Activated CD4-positive, alpha-beta memory T cell treated with anti-CD3 and anti-CD28 coated beads, Interleukin-2, amount 10 ng/mL, durations not matched to agents 7 days and 5 days (primary cell): ENCODE results near the gene DGKK. TPM values are rescaled to one million over a fixed set of nuclear protein-coding genes. Genes with fewer than 3 reads are reported as not detected.
"Not testable (repeated sequence)": the region's sequence is repeated elsewhere in the genome, so short reads cannot be mapped to it uniquely, and the experiment has no call there.

Experiments used
- CTCF ChIA-PET: fragments of 350-600 bp; sonication (Branson Sonifier 250); formaldehyde crosslinking; loops from one replicate; lab custom pipeline; 2021; ENCODE audit warnings: antibody characterized with exemption, inconsistent platforms; lab: Charles Lee
- POLR2A ChIA-PET: fragments of 350-600 bp; sonication (Branson Sonifier 250); formaldehyde crosslinking; loops from one replicate; lab custom pipeline; 2021; ENCODE audit warnings: antibody characterized with exemption; lab: Charles Lee
- DNase-seq: peaks from one replicate; pipeline ENCODE4 v3.0.0-alpha.2; 2020
- H3K27ac Mint-ChIP-seq: one replicate; pipeline ENCODE4 v1.8.0; 2021; ENCODE audit warnings: mild to moderate bottlenecking, mixed read lengths
- H3K27me3 Mint-ChIP-seq: one replicate; pipeline ENCODE4 v1.8.0; 2021; ENCODE audit warnings: mixed read lengths
- H3K36me3 Mint-ChIP-seq: one replicate; pipeline ENCODE4 v1.8.0; 2021; ENCODE audit warnings: low read depth, mixed read lengths
- H3K4me1 Mint-ChIP-seq: one replicate; pipeline ENCODE4 v1.8.0; 2021; ENCODE audit warnings: mixed read lengths
- H3K4me3 Mint-ChIP-seq: one replicate; pipeline ENCODE4 v1.8.0; 2021; ENCODE audit warnings: mild to moderate bottlenecking, mixed read lengths
- H3K9me3 Mint-ChIP-seq: one replicate; pipeline ENCODE4 v1.8.0; 2021; ENCODE audit warnings: mixed read lengths
- total RNA-seq, 2 experiments: library from RNA; stranded (reverse); gene quantifications; one replicate each; pipeline ENCODE4 v1.2.3, GENCODE V29; 2021

The DGKK gene
- total RNA-seq, 2 experiments from 2014 or later: not detected

- H3K36me3 Mint-ChIP-seq: no peaks in the 10 kb centered on the region
- CTCF ChIA-PET: no interaction called here
- H3K9me3 Mint-ChIP-seq: no peaks in the 10 kb centered on the region
- no peak for DNase-seq
- no peak overlapping the region for H3K4me3 Mint-ChIP-seq
- POLR2A ChIA-PET: no interaction called here
- no peaks in the 10 kb centered on the region for H3K4me1 Mint-ChIP-seq
- H3K27me3 Mint-ChIP-seq: no peaks in the 10 kb centered on the region
- H3K27ac Mint-ChIP-seq: no peak overlapping the region
Observed at GRCh38 chrX:50386520-50386919, 84.1 kb downstream of the DGKK start.

DNA sequence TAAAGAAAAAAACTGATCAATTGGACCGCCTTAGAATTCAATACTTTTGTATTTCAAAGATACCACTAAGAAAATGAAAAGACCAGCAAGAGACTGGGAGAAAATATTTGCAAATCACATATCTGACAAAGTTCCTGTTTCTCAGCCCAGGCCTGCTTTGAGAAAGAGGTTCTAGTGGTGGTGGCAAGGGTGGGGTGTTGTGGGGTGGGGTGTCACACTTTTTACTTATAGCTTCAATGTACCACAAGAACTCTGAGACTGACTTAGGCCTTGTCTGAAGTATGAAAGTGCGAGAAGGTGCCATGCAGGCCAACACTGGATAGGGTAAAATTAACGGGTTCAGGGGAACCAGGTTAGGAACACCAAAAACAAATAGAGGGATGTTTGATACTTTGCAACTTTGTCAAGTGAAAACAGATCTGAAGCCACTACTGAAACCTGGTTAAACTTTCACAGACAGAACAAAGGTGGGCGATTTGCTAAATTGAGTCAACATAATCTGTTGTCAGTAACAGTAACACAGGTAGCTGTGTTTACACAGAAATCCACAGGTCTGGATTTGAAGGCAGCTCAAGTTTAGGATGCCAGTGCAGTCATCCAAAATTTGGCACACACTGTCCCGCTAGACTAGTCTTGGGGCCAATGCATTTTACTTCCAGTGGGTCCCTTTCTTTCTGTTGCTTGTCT is 88.8 kb downstream of the DGKK start:
- Mint-ChIP-seq H3K36me3 (no peaks in the 10 kb centered on the region), H3K27me3 (no peaks in the 10 kb centered on the region), H3K4me3 (no peak overlapping the region), H3K9me3 (no peaks in the 10 kb centered on the region), H3K27ac (no peak overlapping the region), H3K4me1 (no peaks in the 10 kb centered on the region)
- DNase-seq: no peak
- POLR2A ChIA-PET: no interaction called here
- CTCF ChIA-PET: no interaction called here

DNA sequence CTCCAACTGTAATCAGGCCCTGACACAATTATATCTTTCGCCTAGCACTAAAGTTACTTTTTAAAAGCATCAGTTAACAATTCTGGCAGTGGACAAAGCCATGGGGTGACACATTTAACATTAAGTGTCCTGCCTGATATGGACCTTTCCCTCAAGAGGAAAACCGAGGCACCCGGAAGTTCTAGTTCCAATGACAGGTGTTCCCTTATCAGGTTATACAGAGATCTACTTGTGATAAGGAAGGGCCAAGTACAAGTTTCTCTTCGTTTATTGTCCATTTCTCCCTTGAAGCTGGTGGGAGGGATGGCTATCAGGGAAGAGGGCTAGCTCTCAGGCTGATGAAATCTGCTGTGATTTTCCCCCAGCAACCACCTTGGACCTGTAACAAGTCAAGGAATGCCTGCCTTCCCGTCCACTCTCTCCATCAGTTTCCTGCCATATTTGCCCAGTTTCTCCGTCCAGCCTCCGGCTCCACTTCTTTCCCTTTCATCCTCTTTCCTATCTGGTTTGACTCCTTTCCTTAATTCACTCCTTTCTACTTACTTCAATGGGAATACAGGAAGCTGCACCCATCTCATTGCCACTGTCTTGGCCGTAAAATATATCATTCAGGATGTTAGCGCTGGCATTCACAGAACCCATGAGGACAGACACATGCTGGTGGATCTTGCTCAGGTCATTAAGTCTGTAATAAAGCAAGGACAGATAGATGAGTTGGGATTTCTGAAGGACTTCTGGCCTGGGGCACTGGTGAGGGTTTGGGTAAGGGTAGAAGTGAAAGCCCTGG is 95.0 kb downstream of the DGKK start:
- no peaks in the 10 kb centered on the region for H3K27me3 Mint-ChIP-seq
- H3K9me3 Mint-ChIP-seq: no peaks in the 10 kb centered on the region
- ChIA-PET CTCF (no interaction called here), POLR2A (no interaction called here)
- H3K4me1 Mint-ChIP-seq: no peaks in the 10 kb centered on the region
- DNase-seq: no peak
- no peak overlapping the region for H3K27ac Mint-ChIP-seq
- H3K36me3 Mint-ChIP-seq: no peaks in the 10 kb centered on the region
- H3K4me3 Mint-ChIP-seq: no peak overlapping the region

DNA sequence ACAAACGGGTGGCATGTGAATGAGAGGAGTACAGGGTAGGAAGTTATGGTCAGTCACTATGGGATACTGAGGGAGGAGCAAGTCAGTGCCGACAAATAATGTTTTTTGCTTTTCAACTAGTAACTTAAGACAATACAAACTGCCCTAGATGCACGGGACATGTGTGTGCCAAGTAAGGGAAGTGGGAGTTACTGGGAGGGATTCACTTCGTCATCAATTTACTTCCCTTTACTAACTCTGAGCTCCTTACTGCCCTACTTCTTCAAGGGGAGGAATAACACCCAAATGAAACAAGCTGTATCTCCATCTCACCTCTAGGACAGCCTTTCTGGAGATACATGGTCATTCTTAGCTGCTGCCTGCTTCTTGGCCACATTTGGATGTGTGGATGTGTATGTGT is 97.7 kb downstream of the DGKK start:
- H3K4me3 Mint-ChIP-seq: no peak overlapping the region
- H3K27me3 Mint-ChIP-seq: no peaks in the 10 kb centered on the region
- DNase-seq: no peak
- CTCF ChIA-PET: no interaction called here
- POLR2A ChIA-PET: no interaction called here
- H3K9me3 Mint-ChIP-seq: no peaks in the 10 kb centered on the region
- no peaks in the 10 kb centered on the region for H3K4me1 Mint-ChIP-seq
- H3K36me3 Mint-ChIP-seq: no peaks in the 10 kb centered on the region
- no peak overlapping the region for H3K27ac Mint-ChIP-seq

- Mint-ChIP-seq H3K27me3 (no peaks in the 10 kb centered on the region), H3K4me3 (no peak overlapping the region), H3K9me3 (no peaks in the 10 kb centered on the region), H3K4me1 (no peaks in the 10 kb centered on the region), H3K36me3 (no peaks in the 10 kb centered on the region), H3K27ac (no peak overlapping the region)
- CTCF ChIA-PET: no interaction called here
- POLR2A ChIA-PET: no interaction called here
- no peak for DNase-seq
Observed at GRCh38 chrX:50343917-50344316, 126.7 kb downstream of the DGKK start.

DNA sequence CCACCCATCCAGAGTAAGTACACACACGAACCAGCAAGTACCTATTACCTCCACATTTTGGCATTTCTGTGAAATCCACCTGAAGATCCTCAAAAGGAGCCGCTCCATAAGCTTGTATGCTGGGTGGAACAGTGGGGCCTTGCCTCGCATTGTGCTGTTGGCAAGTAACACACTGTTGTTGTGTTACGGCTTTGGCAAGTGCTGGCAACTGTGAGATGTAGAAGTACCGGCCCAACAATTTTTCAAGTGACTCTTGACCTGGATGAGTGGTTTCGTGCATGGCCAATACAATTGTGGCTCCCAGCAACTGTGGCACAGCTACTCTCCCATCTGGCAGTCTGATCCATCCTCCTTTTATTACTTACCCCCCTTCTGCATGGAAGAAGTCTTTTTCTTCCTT is 137.3 kb downstream of the DGKK start:
- Mint-ChIP-seq H3K4me3 (no peak overlapping the region), H3K27me3 (no peaks in the 10 kb centered on the region), H3K27ac (no peak overlapping the region), H3K36me3 (no peaks in the 10 kb centered on the region), H3K4me1 (no peaks in the 10 kb centered on the region), H3K9me3 (no peaks in the 10 kb centered on the region)
- ChIA-PET CTCF (no interaction called here), POLR2A (no interaction called here)
- DNase-seq: no peak

DNA sequence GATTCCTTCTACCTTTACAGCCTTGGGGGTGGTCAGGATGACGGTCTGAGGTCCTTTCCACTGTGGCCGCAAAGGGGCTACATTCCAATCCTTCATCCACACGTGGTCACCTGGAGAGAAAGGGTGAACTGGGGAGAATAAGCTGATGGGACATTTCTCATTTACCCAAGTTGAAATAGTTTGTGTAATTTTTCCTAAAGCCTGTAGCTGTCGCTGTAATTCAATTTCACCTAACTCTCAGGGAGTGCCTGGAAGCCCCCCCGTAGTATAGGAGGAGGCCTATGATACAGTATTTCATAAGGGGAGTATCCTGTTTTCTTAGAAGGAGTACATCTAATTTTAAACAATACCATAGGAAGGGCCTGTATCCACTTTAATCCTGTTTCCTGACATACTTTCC is 138.0 kb downstream of the DGKK start:
- H3K36me3 Mint-ChIP-seq, DNase-seq, CTCF ChIA-PET, H3K4me1 Mint-ChIP-seq, H3K27me3 Mint-ChIP-seq, H3K27ac Mint-ChIP-seq, H3K4me3 Mint-ChIP-seq, H3K9me3 Mint-ChIP-seq, POLR2A ChIA-PET: not testable (repeated sequence)

DNA sequence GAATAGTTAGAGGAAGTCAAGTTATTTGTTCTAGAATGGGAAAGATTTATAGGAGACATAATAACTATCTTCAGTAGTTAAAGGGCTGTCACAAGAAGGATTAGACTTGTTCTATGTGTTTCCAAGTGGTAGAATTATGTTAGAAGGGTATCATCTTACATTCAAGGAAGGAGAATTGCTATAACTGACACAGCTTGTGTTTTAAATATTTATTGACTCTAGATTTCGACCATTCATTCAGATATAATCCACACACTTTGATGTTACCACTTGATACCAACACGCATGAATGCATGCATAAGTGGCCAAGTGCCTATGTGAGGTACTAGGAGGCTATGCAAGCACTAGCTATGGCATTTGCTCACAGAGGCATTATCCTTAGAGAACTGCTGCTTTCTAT is 143.4 kb downstream of the DGKK start:
- no peaks in the 10 kb centered on the region for H3K36me3 Mint-ChIP-seq
- H3K27ac Mint-ChIP-seq: no peak overlapping the region
- H3K9me3 Mint-ChIP-seq: no peaks in the 10 kb centered on the region
- no peaks in the 10 kb centered on the region for H3K27me3 Mint-ChIP-seq
- no peak overlapping the region for H3K4me3 Mint-ChIP-seq
- ChIA-PET POLR2A (no interaction called here), CTCF (no interaction called here)
- no peak for DNase-seq
- H3K4me1 Mint-ChIP-seq: no peaks in the 10 kb centered on the region
